ENCODE results near the gene FH.

Gene FH

GRCh38 chr1:241520080-241520465 is 518 bp upstream of the FH start:
- DNase-seq, result no peak

- no peak for DNase-seq
These were observed 863 bp downstream of the FH start for GRCh38 chr1:241518476-241519307.

- no peak for DNase-seq
These were observed 6.2 kb downstream of the FH start for GRCh38 chr1:241513378-241513777.

- no peak for DNase-seq
These were observed 12.2 kb downstream of the FH start for GRCh38 chr1:241507189-241507863.

GRCh38 chr1:241503444-241503843 is 16.1 kb downstream of the FH start:
- no peak for DNase-seq

- no peak for DNase-seq
These were observed 19.6 kb downstream of the FH start for GRCh38 chr1:241499910-241500309.

- no peak for DNase-seq
These were observed 23.8 kb downstream of the FH start for GRCh38 chr1:241495741-241496140.

- no peak for DNase-seq
These were observed 30.8 kb downstream of the FH start for GRCh38 chr1:241488739-241489138.

- DNase-seq, result no peak
These were observed 34.0 kb downstream of the FH start for GRCh38 chr1:241485554-241485992.

GRCh38 chr1:241485145-241485544 is 34.4 kb downstream of the FH start:
- DNase-seq, result no peak

GRCh38 chr1:241482761-241483250 is 36.7 kb downstream of the FH start:
- no peak for DNase-seq

GRCh38 chr1:241479294-241479693 is 40.3 kb downstream of the FH start:
- no peak for DNase-seq

GRCh38 chr1:241475671-241476070 is 43.9 kb downstream of the FH start:
- DNase-seq, result no peak

- no peak for DNase-seq
These were observed 46.5 kb downstream of the FH start for GRCh38 chr1:241473026-241473425.

- no peak for DNase-seq
These were observed 48.5 kb downstream of the FH start for GRCh38 chr1:241470908-241471590.

- DNase-seq, result no peak
These were observed 49.2 kb downstream of the FH start for GRCh38 chr1:241470361-241470760.

- DNase-seq, result no peak
These were observed 53.9 kb downstream of the FH start for GRCh38 chr1:241465673-241466072.

GRCh38 chr1:241464985-241465384 is 54.6 kb downstream of the FH start:
- DNase-seq, result no peak

- DNase-seq, result no peak
These were observed 57.2 kb downstream of the FH start for GRCh38 chr1:241462391-241462790.

GRCh38 chr1:241460098-241460873 is 59.3 kb downstream of the FH start:
- no peak for DNase-seq

GRCh38 chr1:241459186-241459802 is 60.3 kb downstream of the FH start:
- DNase-seq, result no peak

GRCh38 chr1:241457421-241457820 is 62.1 kb downstream of the FH start:
- DNase-seq, result no peak
